ENCODE measurements around the gene MLXIP. TPM values are rescaled to one million over a fixed set of nuclear protein-coding genes. Genes with fewer than 3 reads are reported as not detected.

The MLXIP gene
- total RNA-seq, 1 experiment from 2014 or later, result 124 TPM

GRCh38 chr12:122064780-122065588 lies 13.6 kb upstream of the MLXIP start:
- Histone ChIP-seq H3K4me1 (ENCODE audit: control insufficient read depth, insufficient read depth, low read length) (peaks cover 41% of the 10 kb centered on the region), H3K27ac (ENCODE audit: low read length) (peak overlapping the region; percentile 83), H3K27me3 (ENCODE audit: control insufficient read depth, insufficient read depth, low read length) (no peaks in the 10 kb centered on the region), H3K4me3 (ENCODE audit: low read depth in 2 of 2, low read length in 2 of 2) (no peak overlapping the region), H3K36me3 (ENCODE audit: control insufficient read depth, insufficient read depth, low read length) (no peaks in the 10 kb centered on the region), H3K9me3 (ENCODE audit: control insufficient read depth, insufficient read depth, low read depth, low read length) (no peaks in the 10 kb centered on the region)
- DNase-seq (ENCODE audit: low read depth, low spot score), result no peak
- CTCF ChIA-PET, result no interaction called here
- no peak for TF ChIP-seq POLR2AphosphoS5 (IDR thresholded peaks at IDR 0.05; ENCODE audit: low read depth, low read length)
- TF ChIP-seq REST (IDR thresholded peaks at IDR 0.05; ENCODE audit: insufficient read depth in 1 of 2, low read depth in 2 of 2, low read length in 1 of 2), result no peak
- no peak for TF ChIP-seq SIN3A (IDR thresholded peaks at IDR 0.05; ENCODE audit: borderline replicate concordance, insufficient read depth, low read depth, low read length)
- TF ChIP-seq CTCF (IDR thresholded peaks at IDR 0.05), result no peak
- TF ChIP-seq TCF7L2 (IDR thresholded peaks at IDR 0.05; ENCODE audit: low read depth, low read length), result no peak
- ATAC-seq, result peak; percentile 54
- no TSS peak for BruUV-seq (replicated peaks)
- intact Hi-C loops (cut with micrococcal nuclease; ENCODE audit: unreplicated experiment), result no loop called here
- in situ Hi-C loops (cut with HindIII; ENCODE audit: low pct_unique_long_range_greater_than_20kb, low sequenced_read_pairs), result no loop called here
- POLR2A ChIA-PET, result interaction anchor here (0.6 kb wide), 1 partner anchor 41 kb away, joined by 3 read pairs; no protein-coding TSS in a partner anchor

- Histone ChIP-seq H3K36me3 (ENCODE audit: control insufficient read depth, insufficient read depth, low read length) (no peaks in the 10 kb centered on the region), H3K27me3 (ENCODE audit: control insufficient read depth, insufficient read depth, low read length) (no peaks in the 10 kb centered on the region), H3K27ac (ENCODE audit: low read length) (peak overlapping the region; percentile 10; the same call in 1 of the 2 replicates), H3K9me3 (ENCODE audit: control insufficient read depth, insufficient read depth, low read depth, low read length) (no peaks in the 10 kb centered on the region), H3K4me3 (ENCODE audit: low read depth in 2 of 2, low read length in 2 of 2) (no peak overlapping the region), H3K4me1 (ENCODE audit: control insufficient read depth, insufficient read depth, low read length) (peaks cover 47% of the 10 kb centered on the region)
- ChIA-PET POLR2A (no interaction called here), CTCF (interaction anchor here (0.7 kb wide), 1 partner anchor 62 kb away, joined by 4 read pairs; no protein-coding TSS in a partner anchor)
- no peak for ATAC-seq
- intact Hi-C loops (cut with micrococcal nuclease; ENCODE audit: unreplicated experiment), result no loop called here
- no peak for DNase-seq (ENCODE audit: low read depth, low spot score)
- no peak for TF ChIP-seq SIN3A (IDR thresholded peaks at IDR 0.05; ENCODE audit: borderline replicate concordance, insufficient read depth, low read depth, low read length)
- TF ChIP-seq TCF7L2 (IDR thresholded peaks at IDR 0.05; ENCODE audit: low read depth, low read length), result no peak
- TF ChIP-seq REST (IDR thresholded peaks at IDR 0.05; ENCODE audit: insufficient read depth in 1 of 2, low read depth in 2 of 2, low read length in 1 of 2), result no peak
- TF ChIP-seq POLR2AphosphoS5 (IDR thresholded peaks at IDR 0.05; ENCODE audit: low read depth, low read length), result no peak
- no peak for TF ChIP-seq CTCF (IDR thresholded peaks at IDR 0.05)
- BruUV-seq (replicated peaks), result no TSS peak
- in situ Hi-C loops (cut with HindIII; ENCODE audit: low pct_unique_long_range_greater_than_20kb, low sequenced_read_pairs), result no loop called here
Observed at GRCh38 chr12:122067548-122067947, 11.0 kb upstream of the MLXIP start.

Measured in Panc1 (cell line).